GM23248 (cell line): Measurements from ENCODE around the gene PRKAR1B. TPM values are rescaled to one million over a fixed set of nuclear protein-coding genes. Genes with fewer than 3 reads are reported as not detected.

Experiments used
- DNase-seq: peaks from one replicate; pipeline ENCODE4 v3.0.0-alpha.2; 2015
- H2AFZ ChIP-seq: fragments of 200-600 bp; sonication (generic); 2 replicates; pipeline ENCODE4 v1.6.1; 2016; ENCODE audit warnings: antibody characterized with exemption
- H3F3A ChIP-seq: fragments of 200-600 bp; sonication (generic); 2 replicates; pipeline ENCODE4 v1.6.1; 2016; ENCODE audit warnings: mild to moderate bottlenecking, antibody characterized with exemption, mixed run types; ENCODE audit not compliant: insufficient read depth
- H3K27ac ChIP-seq: fragments of 200-600 bp; sonication (generic); 2 replicates; pipeline ENCODE4 v1.5.1; 2016; ENCODE audit warnings: mild to moderate bottlenecking
- H3K27me3 ChIP-seq: fragments of 200-600 bp; sonication (generic); replicated peaks from 2 replicates; pipeline ENCODE4 v1.6.1; 2016; ENCODE audit warnings: mild to moderate bottlenecking; ENCODE audit not compliant: insufficient read depth
- H3K36me3 ChIP-seq: fragments of 200-600 bp; sonication (generic); 2 replicates; pipeline ENCODE4 v1.6.1; 2016; ENCODE audit warnings: low read depth, mild to moderate bottlenecking
- H3K4me1 ChIP-seq: fragments of 200-600 bp; sonication (generic); 2 replicates; pipeline ENCODE4 v1.6.1; 2016; ENCODE audit warnings: mild to moderate bottlenecking; ENCODE audit not compliant: insufficient read depth
- H3K4me2 ChIP-seq: fragments of 200-600 bp; sonication (generic); one replicate; pipeline ENCODE4 v1.6.1; 2016; ENCODE audit warnings: mild to moderate bottlenecking; ENCODE audit not compliant: unreplicated experiment
- H3K4me3 ChIP-seq: fragments of 200-600 bp; sonication (generic); 2 replicates; pipeline ENCODE4 v1.5.1; 2016; ENCODE audit warnings: mild to moderate bottlenecking
- H3K79me2 ChIP-seq: fragments of 200-600 bp; sonication (generic); 2 replicates; pipeline ENCODE4 v1.6.1; 2016; ENCODE audit warnings: mild to moderate bottlenecking; ENCODE audit not compliant: insufficient read depth
- H3K9ac ChIP-seq: fragments of 200-600 bp; sonication (generic); 2 replicates; pipeline ENCODE4 v1.6.1; 2016; ENCODE audit warnings: mild to moderate bottlenecking
- H3K9me2 ChIP-seq: fragments of 200-600 bp; sonication (generic); 2 replicates; pipeline ENCODE4 v1.6.1; 2016; ENCODE audit warnings: mixed run types, mild to moderate bottlenecking, moderate library complexity; ENCODE audit not compliant: insufficient read depth
- H3K9me3 ChIP-seq: fragments of 200-600 bp; sonication (generic); one replicate; pipeline ENCODE4 v1.6.1; 2017; ENCODE audit warnings: low read depth
- H4K20me1 ChIP-seq: fragments of 200-600 bp; sonication (generic); 2 replicates; pipeline ENCODE4 v1.6.0; 2016; ENCODE audit not compliant: insufficient read depth
- EZH2 ChIP-seq: fragments of 200-600 bp; sonication (generic); IDR thresholded peaks from 2 replicates; pipeline ENCODE4 v1.6.1; 2018; ENCODE audit warnings: antibody characterized with exemption, mild to moderate bottlenecking; ENCODE audit not compliant: insufficient read depth, poor library complexity, severe bottlenecking
- EZH2phosphoT487 ChIP-seq: fragments of 200-600 bp; sonication (generic); IDR thresholded peaks from 2 replicates; pipeline ENCODE4 v1.6.1; 2018; ENCODE audit warnings: antibody characterized with exemption, moderate library complexity, mild to moderate bottlenecking, low read depth; ENCODE audit not compliant: insufficient read depth
- WGBS, 2 experiments: methylation state at CpG; one replicate each; pipeline ENCODE4 v1.1.6; 2015 to 2017; ENCODE audit warnings: low lambda C conversion rate in 2 of 2, low coverage in 1 of 2; ENCODE audit errors: missing lambda C conversion rate in 2 of 2; 5-methylcytosine and 5-hydroxymethylcytosine counted together
- in situ Hi-C: fragments of 300-500 bp; cut with MboI; formaldehyde crosslinking; loops from 2 replicates; pipeline ENCODE4 v1.15.0; 2020
- polyA plus RNA-seq: library from polyadenylated mRNA; unstranded; fragments of >200 nt; fragmentation: Nextera tagmentation; extraction: Ambion mirVana; gene quantifications from 2 replicates; pipeline ENCODE4 v1.2.1, GENCODE V29; 2016
- total RNA-seq: library from RNA; depleted of rRNA; stranded (reverse); fragments of >200 nt; shearing (Covaris generic); gene quantifications from 2 replicates; pipeline ENCODE4 v1.2.3, GENCODE V29; 2014

The PRKAR1B gene
- total and polyA plus RNA-seq, 2 experiments from 2014 or later, result 10.2 to 12.9 TPM

- no peaks in the 10 kb centered on the region for H3K4me1 ChIP-seq
- no peak overlapping the region for H3K4me3 ChIP-seq
- DNase-seq, result no peak
- H3K27me3 ChIP-seq, result no peaks in the 10 kb centered on the region
- in situ Hi-C loops, result no loop called here
- no peaks in the 10 kb centered on the region for H3K79me2 ChIP-seq
- TF ChIP-seq EZH2, result no peak
- no peak overlapping the region for H3K4me2 ChIP-seq
- H4K20me1 ChIP-seq, result no peaks in the 10 kb centered on the region
- no peak overlapping the region for H2AFZ ChIP-seq
- no peak overlapping the region for H3K27ac ChIP-seq
- WGBS, 2 experiments, result 87 to 90% methylated on average over 29 to 32 of the region's 44 CpGs
- no peaks in the 10 kb centered on the region for H3K9me2 ChIP-seq
- H3F3A ChIP-seq, result no peaks in the 10 kb centered on the region
- H3K36me3 ChIP-seq, result no peaks in the 10 kb centered on the region
- H3K9ac ChIP-seq, result no peak overlapping the region
- no peaks in the 10 kb centered on the region for H3K9me3 ChIP-seq
Measured at GRCh38 chr7:561631-562373, 165.3 kb downstream of the PRKAR1B start.

GRCh38 chr7:560966-561630 lies 166.0 kb downstream of the PRKAR1B start:
- no peak overlapping the region for H3K4me2 ChIP-seq

GRCh38 chr7:559396-559705 lies 167.7 kb downstream of the PRKAR1B start:
- H3K4me3 ChIP-seq, result no peak overlapping the region
- in situ Hi-C loops, result no loop called here
- no peaks in the 10 kb centered on the region for H3F3A ChIP-seq
- H2AFZ ChIP-seq, result no peak overlapping the region
- H3K36me3 ChIP-seq, result no peaks in the 10 kb centered on the region
- no peak overlapping the region for H3K9ac ChIP-seq
- no peak overlapping the region for H3K4me2 ChIP-seq
- TF ChIP-seq EZH2phosphoT487, result no peak
- no peak for TF ChIP-seq EZH2
- no peaks in the 10 kb centered on the region for H4K20me1 ChIP-seq
- 89% methylated on average over 21 of the region's 21 CpGs for WGBS, 2 experiments
- H3K4me1 ChIP-seq, result no peaks in the 10 kb centered on the region
- H3K27me3 ChIP-seq, result no peaks in the 10 kb centered on the region
- no peaks in the 10 kb centered on the region for H3K79me2 ChIP-seq
- no peaks in the 10 kb centered on the region for H3K9me3 ChIP-seq
- H3K27ac ChIP-seq, result no peak overlapping the region
- H3K9me2 ChIP-seq, result no peaks in the 10 kb centered on the region
- DNase-seq, result no peak

More at GRCh38 chr7:560966-561630, 166.0 kb downstream of the PRKAR1B start:
- 77 to 81% methylated on average over 21 of the region's 21 CpGs for WGBS, 2 experiments
- DNase-seq, result no peak
- Histone ChIP-seq H3K27me3 (no peaks in the 10 kb centered on the region), H3F3A (no peaks in the 10 kb centered on the region), H3K79me2 (no peaks in the 10 kb centered on the region), H3K4me3 (no peak overlapping the region), H4K20me1 (no peaks in the 10 kb centered on the region), H3K36me3 (no peaks in the 10 kb centered on the region), H3K9me2 (no peaks in the 10 kb centered on the region), H2AFZ (no peak overlapping the region), H3K4me1 (no peaks in the 10 kb centered on the region), H3K9me3 (no peaks in the 10 kb centered on the region), H3K9ac (no peak overlapping the region), H3K27ac (no peak overlapping the region)
- in situ Hi-C loops, result no loop called here
- TF ChIP-seq EZH2 (no peak), EZH2phosphoT487 (no peak)

GRCh38 chr7:557558-557881 lies 169.6 kb downstream of the PRKAR1B start:
- in situ Hi-C loops, result no loop called here
- TF ChIP-seq EZH2 (no peak), EZH2phosphoT487 (no peak)
- Histone ChIP-seq H3K36me3 (no peaks in the 10 kb centered on the region), H3K9me3 (no peaks in the 10 kb centered on the region), H2AFZ (no peak overlapping the region), H4K20me1 (no peaks in the 10 kb centered on the region), H3K27me3 (no peaks in the 10 kb centered on the region), H3K4me1 (no peaks in the 10 kb centered on the region), H3K79me2 (no peaks in the 10 kb centered on the region), H3K27ac (no peak overlapping the region), H3K4me3 (no peak overlapping the region), H3F3A (no peaks in the 10 kb centered on the region), H3K9me2 (no peaks in the 10 kb centered on the region), H3K4me2 (no peak overlapping the region), H3K9ac (no peak overlapping the region)
- no peak for DNase-seq
- WGBS, 2 experiments, result 82 to 83% methylated on average over 12 of the region's 12 CpGs
